Hematopoietic multipotent progenitor cell treated with erythropoietin and hydrocortisone succinate and interleukin-3 and kit ligand, for 17 days (in vitro differentiated cells): ENCODE results near the gene KCNQ2.

Experiments
- DNase-seq: peaks from one replicate; pipeline ENCODE4 v3.0.0-alpha.2; 2015; ENCODE audit warnings: low spot score

The KCNQ2 gene

DNA sequence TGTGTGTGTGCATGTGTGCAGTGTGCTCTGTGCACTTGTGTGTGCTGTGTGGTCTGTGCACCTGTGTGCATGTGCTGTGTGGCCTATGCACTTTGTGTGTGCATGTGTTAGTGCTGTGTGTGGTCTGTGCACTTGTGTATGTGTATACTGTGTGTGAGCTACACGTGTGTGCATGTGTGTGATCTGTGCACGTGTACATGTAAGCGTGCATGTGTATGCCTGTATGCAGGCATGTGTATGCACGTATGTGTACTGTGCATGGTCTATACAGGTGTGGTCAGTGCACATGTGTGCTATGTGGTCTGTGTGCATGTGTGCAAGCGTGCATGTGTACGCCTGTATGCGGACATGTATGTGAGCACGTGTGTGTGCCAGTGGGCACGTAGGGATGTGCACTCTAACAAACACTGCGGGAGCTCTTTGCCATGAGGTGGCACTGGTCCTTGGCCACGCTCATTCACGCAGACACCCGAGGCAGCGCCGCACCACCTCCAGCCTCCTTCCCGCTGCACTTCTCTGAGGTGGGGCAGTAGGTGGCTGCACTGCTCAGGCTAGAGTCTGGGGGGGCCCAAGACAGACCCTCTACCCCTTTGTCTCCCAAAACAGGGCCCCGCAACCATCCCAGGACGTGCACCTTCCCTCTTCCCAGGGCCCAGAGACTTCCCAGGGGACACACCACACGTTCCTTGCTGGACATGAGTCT is 68.9 kb downstream of the KCNQ2 start:
- no peak for DNase-seq

DNA sequence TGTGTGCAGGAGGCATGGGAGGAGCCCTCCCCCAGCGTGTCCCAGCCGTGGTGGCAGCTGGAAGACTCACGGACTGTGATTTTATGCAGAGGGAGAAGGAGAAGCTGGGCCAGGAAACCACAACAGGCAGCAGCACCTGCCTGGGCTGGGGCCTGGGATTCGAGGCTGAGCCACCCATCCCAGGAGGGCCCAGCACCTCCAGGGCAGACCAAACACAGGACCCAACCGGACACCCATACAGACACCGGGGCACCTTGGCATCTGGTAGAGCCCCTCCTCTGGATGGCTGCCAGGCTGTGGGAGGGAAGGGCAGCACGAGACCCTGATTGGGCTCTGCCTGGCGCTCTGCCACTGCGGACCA is 69.6 kb downstream of the KCNQ2 start:
- DNase-seq: no peak

DNA sequence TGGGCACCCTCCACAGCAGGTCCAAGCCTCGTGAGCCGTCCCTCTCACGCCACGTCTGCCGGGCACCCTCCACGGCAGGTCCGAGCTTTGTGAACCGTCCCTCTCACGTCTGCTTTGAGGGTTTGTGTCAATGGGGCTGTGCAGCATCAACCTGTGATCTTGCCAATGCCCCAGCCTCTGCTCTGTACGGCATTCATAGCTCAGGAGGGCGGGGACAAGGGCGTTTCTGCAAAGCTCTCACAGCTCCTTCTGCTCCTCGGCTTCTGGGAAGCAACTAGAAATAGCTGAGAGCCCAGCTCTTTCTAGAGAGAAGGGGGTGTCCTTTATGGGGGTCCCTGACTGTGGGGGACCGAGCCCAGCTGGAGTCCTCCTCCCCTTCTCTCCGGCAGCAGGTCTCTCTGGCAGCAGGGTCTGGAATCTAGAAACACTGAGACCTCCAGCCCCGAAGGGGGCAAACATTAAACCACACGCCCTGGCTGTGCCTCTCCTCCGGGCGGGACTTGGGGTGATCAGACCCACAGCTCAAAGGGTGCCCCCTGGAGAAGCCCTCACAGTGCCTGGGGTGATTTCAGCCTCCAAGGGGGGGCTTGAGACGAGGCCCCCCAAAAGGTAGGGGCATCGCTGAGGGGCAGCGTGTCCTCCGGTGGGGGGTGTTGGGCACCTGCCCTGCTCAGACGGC is 70.1 kb downstream of the KCNQ2 start:
- DNase-seq: no peak

DNA sequence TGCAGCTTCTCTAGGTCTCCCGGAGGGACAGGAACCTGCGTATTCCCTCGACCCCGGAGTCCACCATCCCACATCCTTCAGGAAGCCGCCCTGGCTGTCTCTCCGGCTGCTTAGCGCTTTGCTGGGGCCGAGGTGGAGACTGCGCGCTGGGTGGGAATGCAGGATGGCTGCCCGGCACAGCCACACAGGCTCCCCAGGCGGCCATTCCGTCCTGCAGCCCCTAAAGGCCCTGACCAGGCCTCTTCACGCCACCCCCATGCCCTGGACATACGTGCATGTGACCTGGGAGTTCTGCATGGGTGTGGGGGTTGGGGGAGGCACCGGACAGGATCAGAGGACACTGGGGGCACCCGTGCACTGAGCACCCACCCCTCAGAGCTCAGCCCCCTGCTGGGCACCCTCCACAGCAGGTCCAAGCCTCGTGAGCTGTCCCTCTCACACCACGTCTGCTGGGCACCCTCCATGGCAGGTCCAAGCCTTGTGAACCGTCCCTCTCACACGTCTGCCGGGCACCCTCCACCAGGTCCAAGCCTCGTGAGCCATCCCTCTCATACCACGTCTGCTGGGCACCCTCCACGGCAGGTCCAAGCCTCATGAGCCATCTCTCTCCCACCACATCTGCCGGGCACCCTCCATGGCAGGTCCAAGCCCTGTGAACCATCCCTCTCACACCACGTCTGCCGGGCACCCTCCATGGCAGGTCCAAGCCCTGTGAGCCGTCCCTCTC is 70.9 kb downstream of the KCNQ2 start:
- DNase-seq: no peak

DNA sequence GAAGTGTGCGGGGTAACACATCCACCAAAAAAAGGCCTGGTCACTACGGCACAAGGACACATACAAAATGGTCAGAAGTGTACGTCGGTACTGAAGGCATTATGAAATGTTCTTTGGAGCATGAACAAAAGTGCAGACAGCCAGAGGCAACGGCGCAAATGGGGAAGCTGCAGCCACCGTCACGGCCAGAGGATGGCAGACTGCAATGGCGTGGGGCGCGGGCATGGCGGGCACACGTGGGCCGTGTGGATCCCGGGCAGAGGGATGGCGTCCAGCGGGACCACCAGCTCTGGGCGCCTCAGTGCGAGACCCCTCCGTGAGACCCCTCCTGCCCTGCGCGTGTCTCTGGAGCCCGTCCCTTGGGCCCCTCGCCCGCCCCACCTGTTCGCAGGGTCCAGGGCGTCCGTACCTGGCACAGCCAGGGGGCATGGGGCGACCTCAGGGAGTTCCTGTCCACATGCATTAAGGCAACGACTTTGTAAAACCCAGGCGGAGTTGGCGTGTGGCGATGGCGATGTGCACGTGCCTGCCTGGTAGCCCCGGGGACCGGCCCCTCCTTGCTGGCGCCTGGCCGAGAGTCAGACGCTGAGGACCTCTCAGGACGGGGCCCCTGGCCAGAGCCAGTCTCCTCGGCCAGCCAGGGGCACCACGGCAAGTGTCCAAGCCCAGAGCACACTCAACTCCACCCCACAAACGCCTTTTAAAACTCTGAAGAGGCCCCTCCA is 71.8 kb downstream of the KCNQ2 start:
- DNase-seq: no peak

DNA sequence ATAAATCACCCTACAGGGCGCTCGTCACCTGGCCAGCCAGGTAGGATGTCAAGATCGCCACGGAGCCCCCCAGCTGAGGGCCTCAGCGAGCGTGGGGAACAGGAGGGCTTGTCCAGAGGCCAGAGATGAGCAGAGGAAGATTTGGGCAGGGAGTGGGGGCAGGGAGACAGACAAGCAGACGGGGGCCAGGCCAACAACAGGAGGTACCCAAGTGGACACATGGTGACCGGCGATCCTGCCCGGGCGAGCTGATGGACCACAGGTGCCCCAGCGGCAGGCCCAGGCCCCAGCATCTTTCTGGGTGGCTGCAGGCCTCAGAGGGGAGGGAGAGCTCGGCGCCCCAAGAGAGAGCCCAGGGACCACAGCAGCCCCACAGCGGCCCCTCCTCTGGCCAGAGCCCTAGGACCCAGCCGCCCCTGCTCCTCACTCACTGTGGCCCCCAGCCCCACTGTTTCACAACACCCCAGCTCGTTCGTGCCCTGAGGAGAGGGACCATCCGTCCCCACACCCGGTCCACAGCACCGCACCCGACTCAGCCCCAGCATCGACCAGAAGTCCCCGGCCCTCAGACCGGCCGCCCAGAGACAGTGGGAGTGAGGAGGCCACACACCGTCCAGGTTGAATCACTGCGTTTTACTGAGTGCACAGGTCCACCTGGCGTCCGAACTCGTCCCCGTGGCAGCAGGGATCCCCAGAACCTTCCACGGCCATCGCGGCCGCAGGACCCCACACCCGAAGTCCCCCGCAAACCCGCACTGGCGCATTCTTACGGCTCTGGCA is 72.7 kb downstream of the KCNQ2 start:
- DNase-seq: no peak

DNA sequence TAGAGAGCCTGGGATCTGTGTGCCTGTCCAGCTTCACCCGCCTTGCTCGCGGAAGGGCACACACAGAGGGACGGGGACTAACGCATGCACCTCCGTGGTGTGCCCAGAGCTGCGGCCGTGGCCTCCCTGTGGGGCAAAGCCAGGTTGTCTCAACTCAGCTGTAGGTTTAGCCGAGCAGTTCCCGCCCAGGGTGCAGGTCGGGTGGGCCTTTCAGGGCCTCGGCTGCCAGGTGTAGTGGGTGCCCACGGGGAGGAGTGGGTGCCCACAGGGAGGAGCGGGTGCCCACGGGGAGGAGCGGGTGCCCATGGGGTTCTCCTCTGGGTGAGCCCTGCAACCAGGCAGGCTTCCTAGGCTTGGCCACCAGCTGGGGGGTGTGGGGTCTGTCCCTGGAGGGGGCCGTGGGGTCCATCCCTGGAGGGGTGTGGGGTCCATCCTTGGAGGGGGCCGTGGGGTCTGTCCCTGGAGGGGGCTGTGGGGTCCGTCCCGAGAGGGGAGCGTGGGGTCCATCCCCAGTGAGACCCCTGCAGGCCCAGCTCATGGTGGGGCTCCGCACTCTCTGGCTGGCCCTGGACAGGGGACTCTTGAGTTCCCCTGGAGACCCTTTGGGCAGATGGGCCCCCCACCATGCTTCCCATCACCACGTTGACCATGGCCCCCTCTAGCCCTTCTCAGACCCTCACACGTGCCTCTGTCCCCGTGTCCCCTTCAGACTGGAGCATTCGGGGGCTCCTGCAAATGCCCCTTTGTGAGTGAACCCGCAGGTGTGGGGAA is 73.5 kb downstream of the KCNQ2 start:
- no peak for DNase-seq

DNA sequence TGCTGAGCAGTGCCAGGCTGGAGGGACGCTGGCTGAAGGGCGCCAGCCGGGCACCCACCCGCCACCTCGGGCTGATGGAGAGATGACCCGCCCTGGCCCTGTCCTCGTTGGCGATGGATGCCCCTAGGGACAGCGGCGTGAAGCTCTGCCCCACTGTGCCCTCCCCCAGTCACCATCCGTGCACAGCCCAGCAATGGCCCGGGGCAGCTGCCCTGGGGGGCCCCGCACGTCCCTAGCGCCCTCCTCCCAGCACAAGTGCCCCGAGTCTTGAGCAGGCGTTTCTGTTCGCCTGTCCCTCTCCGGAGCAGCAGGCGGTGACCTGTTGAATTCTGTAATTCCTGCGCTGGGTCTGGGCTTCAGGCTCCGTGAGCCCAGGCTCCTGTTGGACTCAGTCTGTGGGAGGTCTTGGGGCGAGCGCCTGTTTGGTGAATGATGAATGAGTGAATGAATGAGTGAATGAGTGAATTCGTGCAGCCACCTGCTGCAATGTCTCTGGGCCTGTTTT is 74.5 kb downstream of the KCNQ2 start:
- DNase-seq: no peak

DNA sequence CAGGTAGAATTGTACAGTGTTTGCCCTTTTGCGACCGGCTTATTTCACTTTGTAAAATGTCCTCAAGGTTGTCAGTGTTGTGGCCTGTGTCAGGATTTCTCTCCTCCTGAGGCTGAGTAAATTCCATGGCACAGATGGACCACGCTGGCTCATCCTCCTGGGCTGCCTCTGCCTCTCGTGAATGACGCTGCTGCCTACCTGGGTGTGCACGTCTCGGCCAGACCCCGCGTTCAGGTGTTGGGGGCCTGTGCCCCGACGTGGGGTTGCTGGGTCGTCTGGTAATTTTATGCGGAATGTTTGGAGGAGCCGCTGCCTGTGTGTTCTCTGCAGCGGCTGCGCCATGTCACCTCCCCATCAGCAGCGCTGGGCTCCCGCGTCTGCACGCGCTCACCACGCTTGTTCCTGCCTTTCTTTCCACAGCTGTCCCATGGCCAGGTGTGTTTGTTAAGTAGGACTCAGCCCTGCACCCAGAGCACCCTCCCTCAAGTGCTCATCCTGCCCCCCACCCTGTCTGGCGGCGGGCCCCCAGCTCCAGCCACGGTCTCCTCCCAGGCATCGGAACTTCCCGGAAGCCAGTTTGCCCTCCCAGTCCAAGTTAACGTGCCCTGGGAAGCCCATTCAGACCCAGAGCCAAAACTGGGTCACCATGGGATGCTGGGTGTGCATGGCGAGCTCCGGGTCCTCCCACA is 75.2 kb downstream of the KCNQ2 start:
- DNase-seq: no peak

DNA sequence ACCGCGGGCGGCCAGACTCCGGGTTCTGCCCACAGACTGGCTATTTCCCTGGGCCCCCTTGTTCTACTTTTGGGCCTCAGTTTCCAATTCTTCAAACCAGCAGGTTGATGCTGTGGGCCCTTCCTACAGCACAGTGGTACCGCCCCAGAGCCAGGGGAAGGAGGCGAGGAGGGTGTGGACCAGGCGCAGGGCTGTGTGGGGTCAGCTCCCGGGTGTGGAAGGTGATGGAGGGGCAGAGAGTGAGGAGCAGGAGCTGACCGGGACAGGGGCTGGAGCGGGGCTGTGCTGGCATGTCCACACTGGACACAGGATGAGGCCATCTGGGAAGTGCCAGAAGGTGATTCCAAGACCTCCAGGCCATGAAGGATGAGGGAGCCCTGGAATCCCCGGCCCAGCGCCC is 76.2 kb downstream of the KCNQ2 start:
- DNase-seq: no peak

DNA sequence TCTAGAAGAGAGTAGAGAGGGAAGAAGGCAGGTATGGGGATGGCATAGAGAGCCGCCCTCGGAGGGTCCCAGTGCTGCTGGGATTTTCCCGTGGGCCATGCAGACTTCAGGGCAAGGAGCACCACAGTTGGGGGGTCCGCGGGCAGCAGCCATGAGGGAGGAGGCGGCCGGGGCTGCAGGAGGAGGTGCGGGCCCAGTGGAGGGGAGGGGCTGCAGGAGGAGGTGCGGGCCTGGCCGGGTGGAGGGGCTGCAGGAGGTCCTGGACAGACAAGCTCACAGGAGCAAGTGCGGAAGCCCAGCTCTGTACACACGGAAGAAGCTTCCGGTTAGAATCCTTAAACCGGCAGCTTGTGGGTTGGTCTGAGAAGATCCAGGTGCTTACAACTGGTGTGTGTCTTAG is 76.7 kb downstream of the KCNQ2 start:
- no peak for DNase-seq

DNA sequence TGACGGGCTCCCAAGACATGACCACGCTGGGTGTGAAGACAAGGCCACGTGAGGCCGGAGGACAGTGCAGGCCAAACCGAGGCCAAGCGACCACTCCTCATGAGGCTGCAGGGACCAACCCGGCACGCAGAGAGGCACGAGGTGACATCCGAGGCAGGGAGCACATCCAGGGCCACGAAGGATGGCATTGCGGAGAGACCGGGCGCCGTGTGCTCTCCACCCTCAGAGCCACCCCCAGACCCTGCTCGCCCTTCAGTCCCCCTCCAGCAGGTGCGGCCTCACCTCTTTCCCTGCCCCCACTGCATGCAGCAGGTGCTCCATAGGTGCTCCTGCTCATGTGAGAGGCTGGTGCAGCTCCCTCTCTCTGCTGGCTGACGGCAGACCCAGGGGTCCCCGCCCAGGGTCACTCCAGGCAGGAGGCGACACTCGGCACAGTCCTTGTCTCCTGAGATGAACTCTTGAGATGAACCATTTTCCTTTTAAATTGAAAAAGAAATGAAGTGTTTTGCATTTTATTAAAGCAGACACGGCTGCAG is 77.5 kb downstream of the KCNQ2 start:
- DNase-seq: no peak

DNA sequence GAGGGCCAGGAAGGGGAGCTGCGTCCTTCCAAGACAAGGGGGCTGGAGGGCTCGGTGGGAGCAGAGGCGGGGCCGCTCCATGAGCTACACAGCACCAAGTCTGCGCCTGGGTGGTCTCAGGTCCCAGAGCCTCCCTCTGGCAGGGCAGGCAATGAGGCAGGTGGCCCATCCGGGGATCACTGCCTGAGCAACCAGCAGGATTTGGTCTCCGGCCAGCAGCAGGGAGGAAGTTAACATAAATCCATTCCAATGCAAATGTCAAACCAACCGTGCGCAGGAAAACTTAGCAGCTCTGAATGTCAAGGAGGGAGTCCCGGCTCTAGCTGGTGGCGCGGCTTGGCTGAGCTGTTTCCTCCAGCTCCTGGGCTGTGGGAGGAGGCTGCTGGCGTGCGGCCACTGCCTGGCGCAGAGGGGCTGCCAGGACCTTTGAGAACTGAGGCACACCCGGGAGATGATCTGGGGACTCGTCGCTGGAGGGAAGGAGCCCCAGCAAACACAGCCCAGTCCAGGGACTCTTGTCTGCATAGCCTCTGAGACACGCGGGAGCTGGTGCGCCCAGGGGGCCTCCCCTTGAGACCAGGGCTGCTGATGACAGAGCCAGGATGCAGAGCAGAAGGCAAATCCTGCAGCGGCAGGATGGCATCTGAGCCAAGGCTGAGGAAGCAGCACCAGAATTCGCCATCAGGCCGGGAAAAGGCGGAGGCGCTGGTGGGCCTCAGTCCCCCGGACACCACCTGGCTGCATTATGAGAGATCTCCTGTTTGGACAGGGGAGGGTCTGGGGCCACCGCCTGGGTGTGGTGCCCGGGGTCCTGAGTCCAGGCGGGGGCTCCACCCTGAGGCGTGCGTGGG is 78.2 kb downstream of the KCNQ2 start:
- no peak for DNase-seq

DNA sequence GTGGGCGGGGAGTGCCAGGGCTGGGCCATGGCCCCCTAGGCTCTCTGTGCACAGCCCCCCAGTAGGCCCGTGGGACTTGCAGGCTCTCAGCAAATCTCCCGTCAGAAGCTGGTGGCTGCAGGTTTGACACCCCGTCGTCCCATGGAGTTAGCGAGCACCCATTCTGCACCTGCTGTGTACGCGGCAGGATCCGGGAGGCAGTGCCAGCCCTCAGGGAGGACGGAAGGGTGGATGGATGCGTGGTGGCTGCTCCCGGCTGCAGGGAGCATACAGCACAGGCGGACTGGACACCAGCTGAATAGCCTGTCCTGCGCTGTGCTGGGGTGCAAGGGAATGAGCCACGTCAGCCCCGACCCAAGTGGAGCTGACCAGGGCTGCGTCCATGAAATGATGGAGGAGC is 78.9 kb downstream of the KCNQ2 start:
- DNase-seq: no peak

DNA sequence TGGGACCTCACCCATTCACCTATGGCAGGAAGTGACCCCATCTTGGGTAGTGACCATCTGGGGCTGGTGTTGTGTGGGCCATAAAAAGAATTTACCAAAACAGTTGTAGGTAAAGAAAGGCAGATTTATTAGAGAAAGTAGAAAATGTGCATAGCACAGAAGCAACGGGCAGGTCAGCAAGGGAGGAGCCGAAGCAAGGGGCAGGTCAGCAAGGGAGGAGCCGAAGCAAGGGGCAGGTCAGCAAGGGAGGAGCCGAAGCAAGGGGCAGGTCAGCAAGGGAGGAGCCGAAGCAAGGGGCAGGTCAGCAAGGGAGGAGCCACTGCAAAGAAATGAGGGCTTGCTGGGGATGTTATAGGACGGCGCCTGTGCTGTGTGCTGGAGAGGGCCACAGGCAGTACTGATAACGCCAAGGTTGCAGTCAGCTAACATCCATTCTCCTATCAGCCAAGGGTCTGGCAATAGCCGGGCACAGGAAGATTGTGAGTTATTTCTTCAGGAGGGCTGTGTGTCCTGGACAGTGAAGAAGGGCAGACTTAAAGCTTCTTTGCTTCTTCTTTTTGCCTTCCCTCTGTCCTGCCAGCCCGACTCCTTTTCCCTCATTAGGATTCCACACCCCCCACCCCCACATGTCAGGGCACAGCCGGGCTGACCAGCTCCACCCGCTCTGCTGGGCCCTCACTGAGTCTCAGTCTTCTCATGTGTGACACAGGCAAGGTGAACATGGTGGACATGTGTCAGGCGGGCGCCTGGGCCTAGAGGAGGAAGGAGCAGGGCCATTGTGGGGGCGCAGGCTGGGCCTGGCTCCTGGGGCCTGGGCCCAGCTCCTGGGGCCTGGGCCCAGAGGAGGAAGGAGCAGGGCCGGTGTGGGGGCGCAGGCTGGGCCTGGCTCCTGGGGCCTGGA is 79.7 kb downstream of the KCNQ2 start:
- no peak for DNase-seq

DNA sequence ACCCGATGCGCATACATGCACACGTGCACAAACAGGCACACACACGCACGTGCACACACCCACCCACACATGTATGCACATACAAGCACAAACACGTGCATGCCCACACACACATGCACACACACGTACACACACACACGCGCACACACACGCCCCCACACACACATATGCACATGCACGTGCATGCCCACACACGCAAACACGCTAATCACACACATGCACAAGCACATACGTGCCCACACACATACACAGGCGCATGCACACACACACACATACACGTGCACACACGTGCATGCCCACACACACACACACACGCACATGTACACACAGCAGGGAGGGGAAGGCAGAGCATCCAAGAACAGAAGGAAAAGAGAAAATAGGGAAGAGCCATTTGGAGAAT is 84.5 kb downstream of the KCNQ2 start:
- DNase-seq: no peak

DNA sequence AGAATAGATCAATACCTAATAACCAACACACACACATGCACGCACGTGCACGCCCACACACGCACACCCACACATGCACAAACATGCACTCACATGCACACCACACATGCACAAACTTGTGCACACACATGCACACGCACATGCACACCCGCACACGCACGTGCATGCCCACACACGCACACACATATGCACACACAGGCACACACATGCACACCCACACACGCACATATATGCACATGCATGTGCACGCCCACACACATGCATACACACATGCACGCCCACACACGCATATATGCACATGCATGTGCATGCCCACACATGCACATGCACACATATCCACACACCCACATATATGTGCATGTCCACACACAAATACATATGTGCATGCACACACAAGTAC is 85.1 kb downstream of the KCNQ2 start:
- no peak for DNase-seq

DNA sequence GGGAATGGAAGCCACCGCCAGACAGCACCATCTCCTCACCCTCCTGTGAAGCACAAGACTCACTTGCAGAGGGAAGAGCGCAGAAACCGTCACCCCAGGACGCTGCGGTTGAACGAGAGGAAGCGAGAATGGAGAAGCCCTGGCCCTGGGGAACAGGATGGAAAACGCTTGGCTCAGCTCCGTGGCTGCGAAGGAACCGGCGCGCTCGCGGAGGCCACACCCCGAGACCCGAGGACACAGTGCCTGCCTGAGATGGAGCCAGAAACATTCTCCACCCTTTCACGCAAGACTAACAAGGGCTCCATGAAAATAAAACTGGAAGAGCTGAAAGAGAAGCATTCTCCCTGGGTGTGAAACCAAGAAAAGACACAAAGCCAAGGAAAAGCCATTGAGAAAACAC is 86.0 kb downstream of the KCNQ2 start:
- no peak for DNase-seq
